Esophagus mucosa (tissue), 1 donor: ENCODE results near the gene ADCYAP1. TPM values are rescaled to one million over a fixed set of nuclear protein-coding genes. Genes with fewer than 3 reads are reported as not detected.

Source experiments
- ATAC-seq: fragments of 200-7000 bp; cut with Tn5 transposase; one replicate; pipeline ENCODE4 v1.9.1; 2020
- total RNA-seq: library from RNA; stranded (reverse); gene quantifications from one replicate; pipeline ENCODE4 v1.2.4, GENCODE V29; 2023
- donor health status: DM: yes; HTN: yes; CAD: no.

The ADCYAP1 gene
- total RNA-seq, 1 donor from 2014 or later: 0.12 TPM

DNA sequence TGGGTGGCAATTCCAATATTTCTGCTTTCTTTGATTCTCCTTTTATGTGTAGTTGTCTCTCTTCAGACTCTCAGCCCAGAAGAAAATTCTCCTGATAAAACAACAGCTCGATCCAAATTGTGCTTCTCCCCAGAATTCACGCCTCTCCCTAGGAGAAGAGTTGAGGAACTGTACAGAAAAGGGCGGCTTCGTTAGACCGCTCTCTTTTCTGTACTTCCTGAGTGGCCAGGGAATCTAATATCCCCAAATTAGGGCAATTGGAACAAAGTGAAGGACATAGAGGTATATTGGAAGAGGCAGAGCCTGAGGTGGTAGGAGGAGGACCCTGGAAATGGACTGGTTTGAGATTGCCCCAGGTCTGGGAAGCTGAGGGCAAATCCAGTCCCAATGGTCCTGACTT is 5.6 kb downstream of the ADCYAP1 start:
- no peak for ATAC-seq

GRCh38 chr18:911025-911424 is 6.4 kb downstream of the ADCYAP1 start:
- no peak for ATAC-seq

DNA sequence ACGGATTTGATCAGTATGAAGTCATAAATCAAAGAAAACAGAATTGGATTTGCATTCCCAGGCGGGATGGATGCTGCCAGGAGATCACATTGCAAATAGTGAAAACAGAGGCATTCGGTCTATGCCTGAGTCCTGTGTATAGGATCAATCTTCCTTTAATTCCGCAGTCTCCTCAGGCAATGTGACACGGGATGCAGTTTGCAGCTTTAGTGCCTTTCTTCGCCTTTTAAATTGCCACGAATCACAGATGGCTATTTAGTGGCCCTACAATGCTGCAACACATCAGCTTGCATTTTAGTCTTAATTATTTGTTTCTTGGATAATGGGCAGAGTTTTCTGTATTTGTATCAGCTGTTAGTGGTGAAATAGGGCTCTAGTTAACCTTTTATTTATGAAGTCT is 6.8 kb downstream of the ADCYAP1 start:
- ATAC-seq: no peak

GRCh38 chr18:916562-916961 is 11.9 kb downstream of the ADCYAP1 start:
- ATAC-seq: no peak

DNA sequence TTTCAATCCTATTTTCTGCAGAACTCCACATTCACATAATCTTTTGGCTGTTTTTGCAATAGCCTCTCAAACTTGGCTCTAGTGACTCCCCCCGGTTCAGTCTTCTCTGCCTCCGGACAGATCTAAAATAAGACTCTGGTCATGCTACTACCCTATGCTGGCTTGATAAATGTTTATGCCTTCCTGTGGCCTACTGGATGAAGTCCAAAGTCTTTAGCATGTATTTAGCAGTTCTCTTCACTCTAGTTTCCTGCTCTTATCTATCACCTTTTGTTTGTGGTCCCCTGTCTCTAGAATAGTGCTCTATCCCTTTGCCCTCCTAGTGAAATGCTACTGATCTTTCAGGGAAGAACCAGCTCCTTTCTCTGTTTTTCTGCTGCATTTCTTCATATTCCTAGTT is 14.4 kb downstream of the ADCYAP1 start:
- ATAC-seq: no peak

GRCh38 chr18:923144-923866 is 18.6 kb downstream of the ADCYAP1 start:
- ATAC-seq: no peak

- ATAC-seq: no peak
Measured at GRCh38 chr18:924987-925386, 20.3 kb downstream of the ADCYAP1 start.

- ATAC-seq: no peak
Measured at GRCh38 chr18:926946-927345, 22.3 kb downstream of the ADCYAP1 start.

GRCh38 chr18:933082-933481 is 28.4 kb downstream of the ADCYAP1 start:
- ATAC-seq: no peak

DNA sequence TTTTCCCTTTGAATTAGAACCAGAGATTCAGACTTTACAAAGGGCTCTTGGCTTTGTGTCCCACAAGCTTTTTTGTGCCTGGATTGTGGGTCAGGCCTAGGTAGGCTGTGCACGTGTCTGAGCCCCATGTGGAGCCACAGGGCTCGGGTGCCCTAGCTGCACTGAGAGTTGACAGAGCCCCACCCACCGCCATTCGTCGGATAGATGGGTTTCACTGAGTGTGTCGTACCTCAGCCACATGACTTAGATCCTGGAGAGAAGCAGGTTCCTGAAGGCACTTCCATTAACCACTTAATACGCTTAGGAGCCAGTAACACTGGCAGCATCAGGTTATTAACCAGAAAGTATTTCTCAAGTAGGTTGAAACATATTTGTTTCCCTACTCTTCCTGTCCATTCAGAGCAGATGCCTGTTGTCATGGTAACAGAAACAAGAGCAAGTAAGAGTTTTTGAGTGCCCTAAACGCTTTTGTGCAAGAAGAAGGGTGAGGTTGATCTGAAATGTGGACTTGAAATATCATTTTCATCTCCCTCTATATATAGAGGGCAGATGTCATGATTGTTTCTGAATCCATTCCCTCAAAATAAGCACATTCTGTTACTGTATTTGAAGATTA is 30.0 kb downstream of the ADCYAP1 start:
- ATAC-seq: no peak

- ATAC-seq: no peak
Measured at GRCh38 chr18:936941-937340, 32.3 kb downstream of the ADCYAP1 start.

GRCh38 chr18:939166-939565 is 34.5 kb downstream of the ADCYAP1 start:
- ATAC-seq: no peak

- ATAC-seq: no peak
Measured at GRCh38 chr18:939958-940357, 35.3 kb downstream of the ADCYAP1 start.

DNA sequence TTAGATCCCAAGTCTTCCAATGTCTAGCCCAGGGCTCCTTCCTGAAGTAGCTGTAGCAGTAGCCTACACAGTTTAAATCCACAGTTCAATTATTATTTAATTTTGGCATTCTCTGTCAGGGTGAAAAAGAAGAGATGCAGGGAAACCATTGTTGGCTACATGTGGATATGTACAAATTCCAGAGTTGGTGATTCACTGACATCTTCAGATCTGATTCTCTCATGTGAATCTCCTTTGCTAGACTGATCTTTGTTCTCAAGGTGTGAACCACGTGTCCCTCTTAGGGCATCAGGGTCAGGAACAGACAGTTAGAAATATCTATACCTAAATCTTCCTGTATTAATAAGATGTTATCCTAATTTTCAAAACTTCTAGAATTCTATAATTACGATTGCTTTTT is 36.7 kb downstream of the ADCYAP1 start:
- no peak for ATAC-seq

- no peak for ATAC-seq
Measured at GRCh38 chr18:944440-944839, 39.8 kb downstream of the ADCYAP1 start.

DNA sequence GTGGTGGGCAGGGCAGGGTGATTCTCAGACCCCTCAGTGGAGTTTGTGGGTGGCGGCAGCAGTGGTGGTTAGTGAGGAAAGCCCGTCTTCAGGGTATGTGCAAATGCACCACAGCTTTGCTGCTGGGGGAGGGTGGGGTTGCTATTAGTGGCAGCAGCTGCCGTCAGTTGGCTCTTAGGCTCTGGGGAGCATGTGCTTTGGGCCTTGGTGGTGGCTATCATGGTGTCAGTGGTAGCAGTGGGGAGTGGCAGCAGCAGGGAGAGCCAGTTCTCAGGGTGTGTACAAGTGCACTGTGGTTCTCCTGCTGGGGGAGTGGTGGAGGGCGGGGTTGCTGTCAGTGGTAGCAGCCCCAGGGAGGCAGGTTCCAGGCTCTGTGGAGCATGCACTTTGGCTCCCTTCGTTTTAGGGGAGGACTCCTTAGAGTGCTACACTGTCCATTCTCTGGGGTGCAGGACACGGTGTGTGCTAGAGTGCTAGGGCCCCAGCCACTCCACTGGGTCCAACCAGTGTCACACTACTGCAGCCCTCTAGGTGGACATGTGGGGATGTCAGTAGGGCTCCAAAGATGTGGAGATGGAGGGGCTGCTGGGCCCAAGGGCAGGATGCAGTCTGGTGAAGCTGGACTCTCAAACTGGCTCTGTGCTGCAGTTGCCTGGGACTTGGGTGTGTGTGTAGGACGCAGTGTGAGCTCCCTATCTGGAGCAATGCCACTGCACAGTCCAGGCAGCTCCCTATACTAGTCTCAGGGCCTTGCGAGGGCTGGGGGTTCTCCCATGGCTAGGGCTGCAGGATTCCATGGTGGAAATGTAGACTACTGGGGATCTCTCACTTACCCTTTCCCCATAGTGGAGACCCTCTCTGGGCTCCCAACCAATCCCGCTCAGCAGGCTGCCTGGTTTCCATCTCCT is 45.3 kb downstream of the ADCYAP1 start:
- no peak for ATAC-seq

- ATAC-seq: no peak
Measured at GRCh38 chr18:950882-951495, 46.3 kb downstream of the ADCYAP1 start.

GRCh38 chr18:955384-956066 is 50.9 kb downstream of the ADCYAP1 start:
- no peak for ATAC-seq

DNA sequence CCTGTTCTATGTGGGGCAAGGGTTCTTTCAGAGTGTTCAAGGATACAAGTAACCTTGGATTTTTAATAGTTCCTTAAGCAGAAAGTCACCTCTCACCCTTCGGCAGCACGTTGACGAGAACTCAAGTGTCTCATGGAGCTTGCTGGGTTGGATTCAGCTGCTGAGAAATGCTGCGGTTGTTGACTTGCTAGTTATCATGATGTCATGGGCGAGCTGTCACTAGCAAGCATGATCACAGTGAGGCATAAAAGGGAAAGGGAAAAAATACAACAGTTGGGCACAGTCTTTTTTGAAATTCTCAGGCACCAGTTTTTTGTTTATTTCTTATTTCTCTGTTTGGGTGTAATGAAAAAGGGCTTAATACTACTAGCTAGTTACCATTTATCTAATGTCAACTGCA is 53.2 kb downstream of the ADCYAP1 start:
- no peak for ATAC-seq

DNA sequence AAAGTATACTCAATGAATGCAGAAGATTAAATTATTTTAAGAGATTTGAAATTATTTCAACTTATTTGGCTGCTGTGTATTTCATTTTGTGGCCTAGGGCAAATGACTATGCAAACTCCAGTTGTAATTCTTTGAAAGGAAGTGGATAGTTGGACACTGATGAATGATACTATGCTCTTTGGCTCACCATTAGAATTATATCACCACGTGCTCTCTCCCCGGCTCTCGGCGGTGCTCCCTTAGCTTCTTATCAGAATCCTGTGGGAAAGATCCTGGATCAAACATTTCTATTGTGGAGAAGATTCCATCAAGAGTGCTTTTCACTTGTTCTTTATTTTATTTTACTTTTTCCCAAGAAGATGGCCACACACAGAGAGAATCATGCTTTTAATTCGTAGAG is 55.2 kb downstream of the ADCYAP1 start:
- no peak for ATAC-seq
